ENCODE measurements around the gene LRRC49.

- TF ChIP-seq CTCF (IDR thresholded peaks at IDR 0.05): no peak
- TF ChIP-seq POLR2A (IDR thresholded peaks at IDR 0.05): no peak
These were observed 156.5 kb downstream of the LRRC49 start for GRCh38 chr15:71048913-71049675.
